H1 (cell line): ENCODE results near the gene DGKZ. TPM values are rescaled to one million over a fixed set of nuclear protein-coding genes. Genes with fewer than 3 reads are reported as not detected.
A peak's percentile ranks its signal among the peaks of the same experiment; 100 is the strongest.

Experiments used
- CTCF ChIA-PET: fragments of 300-600 bp; sonication (Branson Sonifier 250); formaldehyde crosslinking; loops from one replicate; lab custom pipeline; 2021; ENCODE audit not compliant: partially characterized antibody; lab: Charles Lee
- POLR2A ChIA-PET: fragments of 300-600 bp; sonication (Branson Sonifier 250); formaldehyde crosslinking; loops from one replicate; lab custom pipeline; 2021; ENCODE audit warnings: inconsistent platforms; ENCODE audit not compliant: partially characterized antibody; lab: Charles Lee
- DNase-seq, 2 experiments: peaks; one replicate each; pipeline versions ENCODE4 v3.0.0 to v3.0.0-alpha.2; 2010 to 2022; ENCODE audit warnings: low spot score in 2 of 2, low read depth in 1 of 2, mixed read lengths in 1 of 2
- FAIRE-seq: peaks from 2 replicates; lab custom pipeline; 2011; peaks lifted over from hg19 to GRCh38; lab: Jason Lieb, UNC
- H2AFZ ChIP-seq: 2 replicates; pipeline ENCODE4 v1.8.1; 2012; ENCODE audit warnings: low read length, inconsistent platforms
- H2AK5ac ChIP-seq: 2 replicates; pipeline ENCODE4 v1.6.1; 2013; ENCODE audit warnings: low read depth, low read length
- H2BK120ac ChIP-seq: replicated peaks from 2 replicates; pipeline ENCODE3; 2013; ENCODE audit warnings: low read depth, low read length, inconsistent platforms
- H2BK12ac ChIP-seq: 2 replicates; pipeline ENCODE4 v1.6.1; 2013; ENCODE audit warnings: low read depth, low read length
- H2BK15ac ChIP-seq: 2 replicates; pipeline ENCODE4 v1.6.1; 2013; ENCODE audit warnings: low read length
- H2BK20ac ChIP-seq: 2 replicates; pipeline ENCODE4 v1.6.1; 2013; ENCODE audit warnings: low read length
- H2BK5ac ChIP-seq: 2 replicates; pipeline ENCODE4 v1.6.1; 2013; ENCODE audit warnings: low read depth, low read length
- H3K14ac ChIP-seq: 2 replicates; pipeline ENCODE4 v1.6.1; 2013; ENCODE audit warnings: inconsistent platforms; ENCODE audit not compliant: insufficient read length
- H3K18ac ChIP-seq: 2 replicates; pipeline ENCODE4 v1.6.1; 2013; ENCODE audit warnings: low read length; ENCODE audit errors: extremely low read depth
- H3K23ac ChIP-seq: 2 replicates; pipeline ENCODE4 v1.6.1; 2013; ENCODE audit warnings: inconsistent platforms; ENCODE audit not compliant: insufficient read length
- H3K23me2 ChIP-seq: 2 replicates; pipeline ENCODE4 v1.6.1; 2013; ENCODE audit warnings: low read depth, low read length
- H3K27ac ChIP-seq: 2 replicates; pipeline ENCODE4 v1.6.1; 2011; ENCODE audit warnings: low read depth, low read length, inconsistent platforms
- H3K27me3 ChIP-seq, 4 experiments: replicated peaks in 1 of 4; 1 replicate in 1 of 4; 2 replicates in 3 of 4; pipeline versions ENCODE4 v1.6.1 to v1.8.1; 2011 to 2013; ENCODE audit warnings: low read length in 3 of 4, mild to moderate bottlenecking in 3 of 4, inconsistent platforms in 2 of 4, mixed read lengths in 2 of 4, moderate library complexity in 1 of 4; ENCODE audit not compliant: control insufficient read depth in 3 of 4, insufficient read depth in 3 of 4; ENCODE audit errors: extremely low read depth in 1 of 4
- H3K36me3 ChIP-seq, 4 experiments: 2 replicates each; pipeline versions ENCODE4 v1.6.1 to v1.8.1; 2011 to 2013; ENCODE audit warnings: mild to moderate bottlenecking in 4 of 4, low read length in 3 of 4, moderate library complexity in 2 of 4, control low read depth in 1 of 4, inconsistent platforms in 1 of 4; ENCODE audit not compliant: insufficient read depth in 4 of 4, control insufficient read depth in 2 of 4
- H3K4ac ChIP-seq: replicated peaks from 2 replicates; pipeline ENCODE3; 2013; ENCODE audit warnings: low read length, low read depth, mixed read lengths, inconsistent platforms; ENCODE audit not compliant: insufficient read length
- H3K4me1 ChIP-seq, 4 experiments: replicated peaks in 1 of 4; 1 replicate in 1 of 4; 2 replicates in 3 of 4; pipeline versions ENCODE4 v1.6.1 to v1.8.1; 2011 to 2013; ENCODE audit warnings: low read length in 3 of 4, inconsistent platforms in 2 of 4, mixed read lengths in 1 of 4; ENCODE audit not compliant: insufficient read depth in 4 of 4, control insufficient read depth in 3 of 4
- H3K4me2 ChIP-seq, 2 experiments: 2 replicates each; pipeline versions ENCODE4 v1.6.1 to v1.8.1; 2011 to 2013; ENCODE audit warnings: low read depth in 2 of 2, low read length in 2 of 2, control low read depth in 1 of 2, inconsistent platforms in 1 of 2, mild to moderate bottlenecking in 1 of 2; ENCODE audit not compliant: insufficient read depth in 1 of 2
- H3K4me3 ChIP-seq, 4 experiments: fragments of 200-600, 300-600 bp in 1 of 4; sonication (generic), shearing (Covaris generic), sonication (Bioruptor Twin) in 1 of 4; 2 replicates each; pipeline versions ENCODE4 v1.5.1 to v1.8.1; 2011 to 2016; ENCODE audit warnings: low read length in 4 of 4, low read depth in 3 of 4, control low read depth in 2 of 4, inconsistent platforms in 2 of 4, mild to moderate bottlenecking in 2 of 4, mixed read lengths in 1 of 4, moderate library complexity in 1 of 4; ENCODE audit not compliant: insufficient read depth in 2 of 4; ENCODE audit errors: extremely low read depth in 1 of 4
- H3K56ac ChIP-seq: replicated peaks from 2 replicates; pipeline ENCODE3; 2013; ENCODE audit warnings: low read depth, mild to moderate bottlenecking, mixed read lengths, low read length, inconsistent platforms; ENCODE audit not compliant: insufficient read length
- H3K79me1 ChIP-seq: 2 replicates; pipeline ENCODE4 v1.6.1; 2013; ENCODE audit warnings: low read depth, low read length, control low read depth
- H3K79me2 ChIP-seq, 2 experiments: 2 replicates each; pipeline versions ENCODE4 v1.6.1 to v1.8.1; 2012 to 2013; ENCODE audit warnings: low read length in 2 of 2, mild to moderate bottlenecking in 2 of 2, inconsistent platforms in 1 of 2; ENCODE audit not compliant: insufficient read depth in 2 of 2, control insufficient read depth in 1 of 2
- H3K9ac ChIP-seq, 4 experiments: replicated peaks in 1 of 4; 1 replicate in 1 of 4; 2 replicates in 3 of 4; pipeline versions ENCODE4 v1.6.1 to v1.8.1; 2011 to 2013; ENCODE audit warnings: low read depth in 3 of 4, low read length in 3 of 4, control low read depth in 2 of 4, mild to moderate bottlenecking in 2 of 4, moderate library complexity in 2 of 4, inconsistent platforms in 1 of 4; ENCODE audit errors: extremely low read depth in 1 of 4
- H3K9me3 ChIP-seq, 2 experiments: 2 replicates each; pipeline versions ENCODE4 v1.6.1 to v1.8.1; 2012 to 2013; ENCODE audit warnings: mild to moderate bottlenecking in 2 of 2, moderate library complexity in 2 of 2, control low read depth in 1 of 2, inconsistent platforms in 1 of 2, low read depth in 1 of 2, low read length in 1 of 2, mixed read lengths in 1 of 2; ENCODE audit not compliant: insufficient read depth in 2 of 2
- H4K20me1 ChIP-seq, 2 experiments: replicated peaks in 1 of 2; 2 replicates each; pipeline versions ENCODE3 to v1.8.1; 2011 to 2013; ENCODE audit warnings: inconsistent platforms in 2 of 2, low read length in 2 of 2, mild to moderate bottlenecking in 1 of 2; ENCODE audit not compliant: insufficient read depth in 2 of 2, control insufficient read depth in 1 of 2
- H4K5ac ChIP-seq: 2 replicates; pipeline ENCODE4 v1.6.1; 2013; ENCODE audit warnings: low read length, low read depth, mixed read lengths, inconsistent platforms; ENCODE audit not compliant: insufficient read length
- H4K8ac ChIP-seq: 2 replicates; pipeline ENCODE4 v1.8.0; 2013; ENCODE audit warnings: mild to moderate bottlenecking, moderate library complexity, low read length, inconsistent platforms; ENCODE audit not compliant: insufficient read depth; ENCODE audit errors: extremely low read depth
- H4K91ac ChIP-seq: replicated peaks from 2 replicates; pipeline ENCODE3; 2013; ENCODE audit warnings: low read length, mixed read lengths, inconsistent platforms; ENCODE audit not compliant: insufficient read length
- CHD1 ChIP-seq: IDR thresholded peaks from 2 replicates; pipeline ENCODE4 v1.6.1; 2012; ENCODE audit warnings: low read depth, low read length, improper control_type of control experiment
- EP300 ChIP-seq, 2 experiments: IDR thresholded peaks; 1 replicate in 1 of 2; 2 replicates in 1 of 2; pipeline ENCODE4 v1.6.1; 2011 to 2012; ENCODE audit warnings: low read depth in 2 of 2, low read length in 2 of 2, mild to moderate bottlenecking in 2 of 2, borderline replicate concordance in 1 of 2, inconsistent platforms in 1 of 2, moderate library complexity in 1 of 2
- HDAC6 ChIP-seq: IDR thresholded peaks from one replicate; pipeline ENCODE4 v1.7.1; 2012; ENCODE audit warnings: low read depth, mild to moderate bottlenecking, inconsistent platforms, low read length, moderate library complexity
- JUN ChIP-seq: IDR thresholded peaks from 2 replicates; pipeline ENCODE4 v1.6.1; 2011; ENCODE audit warnings: low read depth, mild to moderate bottlenecking, improper control_type of control experiment, low read length
- POLR2A ChIP-seq, 2 experiments: IDR thresholded peaks; 1 replicate in 1 of 2; 2 replicates in 1 of 2; pipeline ENCODE4 v1.6.1; 2011; ENCODE audit warnings: low read depth in 2 of 2, low read length in 2 of 2, mild to moderate bottlenecking in 2 of 2; ENCODE audit errors: control extremely low read depth in 1 of 2
- RFX5 ChIP-seq: IDR thresholded peaks from 2 replicates; pipeline ENCODE4 v1.6.1; 2011; ENCODE audit warnings: low read depth, low read length, improper control_type of control experiment, borderline replicate concordance
- SIX5 ChIP-seq: IDR thresholded peaks from 2 replicates; pipeline ENCODE4 v1.6.1; 2011; ENCODE audit warnings: mild to moderate bottlenecking, low read depth, low read length
- SP2 ChIP-seq: IDR thresholded peaks from 2 replicates; pipeline ENCODE4 v1.6.1; 2012; ENCODE audit warnings: mild to moderate bottlenecking, low read length, inconsistent platforms
- TBP ChIP-seq: IDR thresholded peaks from 2 replicates; pipeline ENCODE4 v1.6.1; 2011; ENCODE audit warnings: low read depth, low read length, improper control_type of control experiment
- WGBS, 2 experiments: shearing (Covaris generic) in 1 of 2; methylation state at CpG; one replicate each; pipeline versions ENCODE4 v1.1.6 to v1.1.7; 2013 to 2015; ENCODE audit warnings: low lambda C conversion rate in 2 of 2, mixed read lengths in 2 of 2, inconsistent platforms in 1 of 2, low coverage in 1 of 2, missing lambda C conversion rate in 1 of 2; ENCODE audit not compliant: insufficient replicate concordance in 2 of 2, insufficient coverage in 1 of 2, insufficient read length in 1 of 2; ENCODE audit errors: extremely low coverage in 1 of 2, missing lambda C conversion rate in 1 of 2; 5-methylcytosine and 5-hydroxymethylcytosine counted together
- polyA plus RNA-seq, 7 experiments: library from polyadenylated mRNA; depleted of rRNA in 3 of 7; stranded (reverse) in 5 of 7; unstranded in 2 of 7; fragments of >200 nt in 5 of 7; fragments of 200-250 nt in 2 of 7; gene quantifications; 1 replicate in 5 of 7; 2 replicates in 1 of 7; 4 replicates in 1 of 7; pipeline versions ENCODE4 v1.2.1 to v1.2.3, GENCODE V29; 2011 to 2013; ENCODE audit warnings: missing spikeins in 2 of 7, mixed read lengths in 2 of 7
- total RNA-seq: library from RNA; stranded (reverse); fragmentation: NEBNext Ultra II Directional; extraction: Animal tissue kit (Norgen Biotek cat#: 25700); gene quantifications from 2 replicates; pipeline ENCODE4 v1.2.1, GENCODE V29; 2021
- TF ChIP-seq, protein P1 (sequence below): IDR thresholded peaks from 2 replicates; pipeline ENCODE4 v1.6.1; 2012; ENCODE audit warnings: low read length, inconsistent platforms

The DGKZ gene
- total and polyA plus RNA-seq, 2 of the 8 experiments (the other 6 are each of a cell fraction or from before 2014, with no cell fraction given) = 84.4 to 184 TPM

DNA sequence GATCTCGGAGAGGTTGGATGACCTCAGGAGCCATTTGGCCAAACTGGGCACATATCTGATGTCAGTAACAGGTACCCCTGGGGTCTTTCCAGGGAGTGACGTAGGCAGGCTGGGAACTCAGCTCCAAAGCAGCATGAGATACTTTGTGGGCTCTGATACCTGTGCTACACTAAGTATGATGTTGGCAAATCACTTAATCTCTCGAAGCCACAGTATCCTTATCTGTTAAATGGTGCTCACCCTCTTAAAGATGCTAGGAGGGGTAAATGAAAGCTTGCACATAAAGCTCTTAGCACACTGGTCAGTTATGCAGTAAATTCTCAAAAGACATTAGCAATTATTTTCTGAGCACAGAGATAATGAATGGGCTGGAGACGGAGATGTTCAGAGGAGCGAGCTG lies 17.1 kb upstream of the DGKZ start:
- no peak overlapping the region for H3K18ac ChIP-seq
- no peak overlapping the region for H2AK5ac ChIP-seq
- FAIRE-seq (peak; percentile 19), DNase-seq (no peak)
- 0 out of 2 replicates have a peak overlapping the region, but pooled peaks have one; percentile 16 for H2BK20ac ChIP-seq
- H3K79me1 ChIP-seq = no peaks in the 10 kb centered on the region
- ChIA-PET CTCF (interaction anchor here (0.7 to 42.5 kb wide), 13 partner anchors 15 to 410 kb away, joined by 3 to 1004 read pairs (median 4); partner anchors contain the start of genes DGKZ and MDK), POLR2A (interaction anchor here (0.8 to 3.2 kb wide), 13 partner anchors 9 to 87 kb away, joined by 3 to 15 read pairs (median 4); partner anchors contain the start of gene DGKZ)
- H3K9me3 ChIP-seq = no peaks in the 10 kb centered on the region
- H3K4ac ChIP-seq = no peak overlapping the region
- peak overlapping the region; percentile 79; the same call in 1 of the 2 replicates for H2BK12ac ChIP-seq
- H4K20me1 ChIP-seq = no peaks in the 10 kb centered on the region
- H3K14ac ChIP-seq = no peak overlapping the region
- no peak overlapping the region for H2BK5ac ChIP-seq
- H3K79me2 ChIP-seq = no peaks in the 10 kb centered on the region
- H3K23ac ChIP-seq = no peak overlapping the region
- no peaks in the 10 kb centered on the region for H3K36me3 ChIP-seq
- H4K5ac ChIP-seq = no peak overlapping the region
- WGBS, 2 experiments = 71% methylated on average over 5 of the region's 5 CpGs; no CpG with 5 or more reads in 1 of the 2 experiments
- H3K9ac ChIP-seq = no peak overlapping the region
- peaks cover 14 to 44% (median 39%) of the 10 kb centered on the region in 4 experiments for H3K27me3 ChIP-seq
- H3K27ac ChIP-seq = no peak overlapping the region
- H3K23me2 ChIP-seq = peaks cover 8% of the 10 kb centered on the region; the same call in 1 of the 2 replicates
- no peak overlapping the region for H4K8ac ChIP-seq
- H4K91ac ChIP-seq = no peak overlapping the region
- H2BK15ac ChIP-seq = peak overlapping the region; percentile 51; the same call in 1 of the 2 replicates
- H3K56ac ChIP-seq = no peak overlapping the region
- no peak overlapping the region for H2AFZ ChIP-seq
- H3K4me3 ChIP-seq = 0 out of 8 replicates have a peak overlapping the region, but pooled peaks of 1 of the 4 experiments have one; percentile 10
- peaks cover 0 to 28% (median 16%) of the 10 kb centered on the region in 4 experiments; a peak in 6 of 7 replicates for H3K4me1 ChIP-seq
- no peak overlapping the region for H2BK120ac ChIP-seq
- H3K4me2 ChIP-seq = peak overlapping the region; percentile 45 to 59
- TF ChIP-seq CHD1 (no peak), SP2 (no peak), TBP (no peak), POLR2A (IDR thresholded peaks at IDR 0.05; ENCODE audit: control extremely low read depth in 1 of 2, low read depth in 2 of 2, low read length in 2 of 2) (no peak), HDAC6 (no peak), RFX5 (no peak), EP300 (IDR thresholded peaks at IDR 0.05; ENCODE audit: borderline replicate concordance in 1 of 2, low read depth in 2 of 2, low read length in 2 of 2) (no peak), SIX5 (no peak), JUN (no peak)
- TF ChIP-seq, protein P1, sequence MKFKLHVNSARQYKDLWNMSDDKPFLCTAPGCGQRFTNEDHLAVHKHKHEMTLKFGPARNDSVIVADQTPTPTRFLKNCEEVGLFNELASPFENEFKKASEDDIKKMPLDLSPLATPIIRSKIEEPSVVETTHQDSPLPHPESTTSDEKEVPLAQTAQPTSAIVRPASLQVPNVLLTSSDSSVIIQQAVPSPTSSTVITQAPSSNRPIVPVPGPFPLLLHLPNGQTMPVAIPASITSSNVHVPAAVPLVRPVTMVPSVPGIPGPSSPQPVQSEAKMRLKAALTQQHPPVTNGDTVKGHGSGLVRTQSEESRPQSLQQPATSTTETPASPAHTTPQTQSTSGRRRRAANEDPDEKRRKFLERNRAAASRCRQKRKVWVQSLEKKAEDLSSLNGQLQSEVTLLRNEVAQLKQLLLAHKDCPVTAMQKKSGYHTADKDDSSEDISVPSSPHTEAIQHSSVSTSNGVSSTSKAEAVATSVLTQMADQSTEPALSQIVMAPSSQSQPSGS = no peak
